Body of pancreas (tissue), 4 donors: ENCODE measurements around the gene TWSG1. TPM values are rescaled to one million over a fixed set of nuclear protein-coding genes. Genes with fewer than 3 reads are reported as not detected.
"Not testable (repeated sequence)": the region's sequence is repeated elsewhere in the genome, so short reads cannot be mapped to it uniquely, and the experiment has no call there.

ENCODE experiments used
- ATAC-seq: fragments of 150-250 bp; one replicate; pipeline ENCODE4 v1.9.1; 2016
- DNase-seq, 4 donors: peaks; one replicate each; pipeline ENCODE4 v3.0.0-alpha.2; 2019
- H3K27ac ChIP-seq, 4 donors: fragments of 200-600 bp; sonication (generic); 1 replicate in 3 of 4; 2 replicates in 1 of 4; pipeline versions ENCODE4 v1.5.1 to v1.6.1; 2016 to 2019; ENCODE audit warnings: mild to moderate bottlenecking in 1 of 4, mixed read lengths in 1 of 4, moderate library complexity in 1 of 4
- H3K27me3 ChIP-seq, 2 donors: fragments of 200-600 bp; sonication (generic); one replicate each; pipeline ENCODE4 v1.6.0; 2016; ENCODE audit warnings: mild to moderate bottlenecking in 1 of 2
- H3K36me3 ChIP-seq, 2 donors: fragments of 200-600 bp; sonication (generic); replicated peaks in 1 of 2; 2 replicates each; pipeline ENCODE4 v1.5.1; 2016; ENCODE audit warnings: low read depth in 2 of 2; ENCODE audit not compliant: insufficient read depth in 1 of 2
- H3K4me1 ChIP-seq: fragments of 200-600 bp; sonication (generic); one replicate; pipeline ENCODE4 v1.6.0; 2016
- H3K4me3 ChIP-seq, 2 donors: fragments of 200-600 bp; sonication (generic); 1 replicate in 1 of 2; 2 replicates in 1 of 2; pipeline ENCODE4 v1.5.1; 2016 to 2019
- H3K9me3 ChIP-seq, 3 donors: fragments of 200-600 bp; sonication (generic); 1 replicate in 2 of 3; 2 replicates in 1 of 3; pipeline ENCODE4 v1.5.1; 2016
- CTCF ChIP-seq, 7 experiments: fragments of 450-650 bp in 4 of 7; fragments of 200-600 bp in 3 of 7; sonication (generic) in 3 of 7; IDR thresholded peaks; one replicate each; pipeline ENCODE4 v1.5.1; 2016 to 2019; ENCODE audit warnings: antibody characterized with exemption in 7 of 7
- POLR2A ChIP-seq, 3 donors: fragments of 450-650 bp; IDR thresholded peaks; one replicate each; pipeline ENCODE4 v1.6.1; 2016; ENCODE audit warnings: antibody characterized with exemption in 3 of 3, mild to moderate bottlenecking in 2 of 3
- WGBS, 2 donors: methylation state at CpG; one replicate each; pipeline ENCODE4 v1.1.5; 2017; 5-methylcytosine and 5-hydroxymethylcytosine counted together
- intact Hi-C: fragments of 100-400 bp; cut with DNase I; formaldehyde crosslinking; loops from one replicate; pipeline ENCODE4 v1.15.1; 2023
- total RNA-seq, 2 donors: library from RNA; depleted of rRNA; stranded (reverse); fragments of >200 nt; gene quantifications; one replicate each; pipeline ENCODE4 v1.1.0, GENCODE V29; 2016

The TWSG1 gene
- total RNA-seq, 2 donors from 2014 or later, result 9.2 to 11.4 TPM

- Histone ChIP-seq H3K36me3 (no peaks in the 10 kb centered on the region), H3K27me3 (no peaks in the 10 kb centered on the region), H3K4me1 (no peaks in the 10 kb centered on the region), H3K9me3 (no peaks in the 10 kb centered on the region), H3K27ac (no peak overlapping the region), H3K4me3 (no peak overlapping the region)
- intact Hi-C loops, result no loop called here
- ATAC-seq, result no peak
- no peak for DNase-seq
- TF ChIP-seq POLR2A (IDR thresholded peaks at IDR 0.05) (no peak), CTCF (IDR thresholded peaks at IDR 0.05) (no peak)
- WGBS, 2 donors, result 63 to 65% methylated on average over 5 of the region's 5 CpGs
Observed at GRCh38 chr18:9446839-9447238, 112.3 kb downstream of the TWSG1 start.

- WGBS, 2 donors, result 69 to 78% methylated on average over 7 of the region's 7 CpGs
- no peak for TF ChIP-seq CTCF (IDR thresholded peaks at IDR 0.05)
- no peak for TF ChIP-seq POLR2A (IDR thresholded peaks at IDR 0.05)
- intact Hi-C loops, result no loop called here
- no peak for DNase-seq
- Histone ChIP-seq H3K27me3 (no peaks in the 10 kb centered on the region), H3K36me3 (no peaks in the 10 kb centered on the region), H3K27ac (no peak overlapping the region), H3K4me1 (no peaks in the 10 kb centered on the region), H3K9me3 (no peaks in the 10 kb centered on the region), H3K4me3 (no peak overlapping the region)
- no peak for ATAC-seq
Observed at GRCh38 chr18:9447334-9447733, 112.8 kb downstream of the TWSG1 start.

- TF ChIP-seq POLR2A (IDR thresholded peaks at IDR 0.05) (no peak), CTCF (IDR thresholded peaks at IDR 0.05) (no peak)
- no peaks in the 10 kb centered on the region for H3K4me1 ChIP-seq
- no peaks in the 10 kb centered on the region for H3K27me3 ChIP-seq
- DNase-seq (no peak), ATAC-seq (no peak)
- H3K27ac ChIP-seq, result no peak overlapping the region
- intact Hi-C loops, result no loop called here
- WGBS, 2 donors, result 49 to 61% methylated on average over 12 of the region's 12 CpGs
- H3K9me3 ChIP-seq, result no peaks in the 10 kb centered on the region
- H3K36me3 ChIP-seq, result no peaks in the 10 kb centered on the region
- H3K4me3 ChIP-seq, result no peak overlapping the region
Observed at GRCh38 chr18:9449600-9450414, 115.2 kb downstream of the TWSG1 start.

GRCh38 chr18:9450920-9451319 lies 116.3 kb downstream of the TWSG1 start:
- H3K36me3 ChIP-seq, H3K27me3 ChIP-seq, H3K4me3 ChIP-seq, intact Hi-C loops, H3K4me1 ChIP-seq, ATAC-seq, H3K9me3 ChIP-seq, DNase-seq, H3K27ac ChIP-seq: not testable (repeated sequence)
- 88 to 94% methylated on average over 7 of the region's 7 CpGs for WGBS, 2 donors

Other genes with a start within 250 kb of the TWSG1 start
- gene NDUFV2, start 232.1 kb upstream of the TWSG1 start, total RNA-seq, result 10 to 100 TPM; 40.5 to 42.5 TPM
- gene ANKRD12, start 198.0 kb upstream of the TWSG1 start, total RNA-seq, result 10 to 100 TPM; 25.4 to 32.9 TPM
- 10 to 100 TPM; 22.1 to 29.6 TPM for gene RALBP1, start 140.7 kb downstream of the TWSG1 start, total RNA-seq